Keratinocyte (primary cell): Measurements from ENCODE around the gene SEMA7A. TPM values are rescaled to one million over a fixed set of nuclear protein-coding genes. Genes with fewer than 3 reads are reported as not detected.

ENCODE experiments used
- DNase-seq: peaks from one replicate; pipeline ENCODE4 v3.0.0-alpha.2; 2011; ENCODE audit warnings: low read depth, missing footprints, low spot score
- FAIRE-seq: peaks from 2 replicates; lab custom pipeline; 2011; peaks lifted over from hg19 to GRCh38; lab: Jason Lieb, UNC
- H2AFZ ChIP-seq: 2 replicates; pipeline ENCODE4 v1.6.0; 2012; ENCODE audit warnings: low read length, control low read depth, inconsistent platforms; ENCODE audit not compliant: control insufficient read depth
- H3K27ac ChIP-seq: 2 replicates; pipeline ENCODE4 v1.5.1; 2011; ENCODE audit warnings: low read length; ENCODE audit not compliant: control insufficient read depth, insufficient read depth
- H3K27me3 ChIP-seq: 3 replicates; pipeline ENCODE4 v1.6.0; 2011; ENCODE audit warnings: low read length; ENCODE audit not compliant: control insufficient read depth, insufficient read depth; ENCODE audit errors: extremely low read depth
- H3K36me3 ChIP-seq, 2 experiments: 2 replicates in 1 of 2; 3 replicates in 1 of 2; pipeline ENCODE4 v1.5.1; 2011; ENCODE audit warnings: low read length in 2 of 2, mild to moderate bottlenecking in 1 of 2; ENCODE audit not compliant: control insufficient read depth in 2 of 2, insufficient read depth in 2 of 2; ENCODE audit errors: extremely low read depth in 1 of 2
- H3K4me1 ChIP-seq: 3 replicates; pipeline ENCODE4 v1.5.1; 2011; ENCODE audit warnings: low read length; ENCODE audit not compliant: control insufficient read depth, insufficient read depth; ENCODE audit errors: extremely low read depth
- H3K4me2 ChIP-seq: 3 replicates; pipeline ENCODE4 v1.6.0; 2011; ENCODE audit warnings: low read depth, low read length; ENCODE audit not compliant: control insufficient read depth, insufficient read depth; ENCODE audit errors: extremely low read depth
- H3K4me3 ChIP-seq, 3 experiments: fragments of 200-600 bp in 1 of 3; sonication (generic) in 1 of 3; 2 replicates in 2 of 3; 3 replicates in 1 of 3; pipeline ENCODE4 v1.5.1; 2011 to 2016; ENCODE audit warnings: low read length in 3 of 3, mild to moderate bottlenecking in 3 of 3, control low read depth in 2 of 3, inconsistent platforms in 1 of 3, low read depth in 1 of 3, mixed read lengths in 1 of 3, mixed run types in 1 of 3, moderate library complexity in 1 of 3; ENCODE audit not compliant: control insufficient read depth in 2 of 3, insufficient read depth in 2 of 3; ENCODE audit errors: extremely low read depth in 1 of 3
- H3K79me2 ChIP-seq: 2 replicates; pipeline ENCODE4 v1.6.0; 2012; ENCODE audit warnings: low read length; ENCODE audit not compliant: control insufficient read depth, insufficient read depth
- H3K9ac ChIP-seq: 3 replicates; pipeline ENCODE4 v1.6.0; 2011; ENCODE audit warnings: low read length; ENCODE audit not compliant: control insufficient read depth, insufficient read depth; ENCODE audit errors: extremely low read depth
- H3K9me1 ChIP-seq: 3 replicates; pipeline ENCODE4 v1.6.0; 2011; ENCODE audit warnings: low read length; ENCODE audit not compliant: control insufficient read depth, insufficient read depth; ENCODE audit errors: extremely low read depth
- H3K9me3 ChIP-seq: 2 replicates; pipeline ENCODE4 v1.5.1; 2012; ENCODE audit warnings: low read depth, low read length; ENCODE audit not compliant: control insufficient read depth
- H4K20me1 ChIP-seq: 3 replicates; pipeline ENCODE4 v1.6.0; 2011; ENCODE audit warnings: low read length; ENCODE audit not compliant: control insufficient read depth, insufficient read depth; ENCODE audit errors: extremely low read depth
- CTCF ChIP-seq, 3 experiments: IDR thresholded peaks in 1 of 3; conservative IDR thresholded peaks in 1 of 3; optimal IDR thresholded peaks in 1 of 3; 2 replicates in 2 of 3; 3 replicates in 1 of 3; pipeline versions ENCODE3 to v1.5.1; 2011; ENCODE audit warnings: low read length in 3 of 3, mild to moderate bottlenecking in 3 of 3, moderate library complexity in 2 of 3, control low read depth in 1 of 3, inconsistent platforms in 1 of 3; ENCODE audit not compliant: insufficient read depth in 2 of 3; ENCODE audit errors: extremely low read depth in 1 of 3
- EZH2 ChIP-seq: IDR thresholded peaks from one replicate; pipeline ENCODE4 v1.6.1; 2012; ENCODE audit warnings: inconsistent platforms, mild to moderate bottlenecking, low read length, moderate library complexity
- dilution Hi-C: fragments of 300-500 bp; cut with MboI; formaldehyde crosslinking; loops from one replicate; pipeline ENCODE4 v1.7.0; 2020; ENCODE audit warnings: low sequenced_read_pairs; ENCODE audit not compliant: extremely low pct_ligation_motif_present
- polyA plus RNA-seq, 5 experiments: library from polyadenylated mRNA; depleted of rRNA in 3 of 5; stranded (reverse) in 3 of 5; stranded (forward) in 1 of 5; unstranded in 1 of 5; fragments of >200 nt; gene quantifications; 1 replicate in 1 of 5; 2 replicates in 3 of 5; 3 replicates in 1 of 5; pipeline versions ENCODE4 v1.2.1 to v1.2.3, GENCODE V29; 2011 to 2012; ENCODE audit warnings: missing spikeins in 2 of 5, low read depth in 1 of 5, low replicate concordance in 1 of 5

SEMA7A gene
- polyA plus RNA-seq, 1 donor (not counting 4 experiments of a cell fraction or from before 2014, with no cell fraction given) = 8.0 TPM

- H3K9me3 ChIP-seq = no peaks in the 10 kb centered on the region
- no peak overlapping the region for H3K27ac ChIP-seq
- no peaks in the 10 kb centered on the region for H3K9me1 ChIP-seq
- no peaks in the 10 kb centered on the region for H3K79me2 ChIP-seq
- TF ChIP-seq CTCF (optimal IDR thresholded peaks at IDR 0.05 in 1 of 3, IDR thresholded peaks at IDR 0.05 in 1 of 3, conservative IDR thresholded peaks at IDR 0.05 in 1 of 3; ENCODE audit: extremely low read depth in 1 of 3, insufficient read depth in 2 of 3, low read length in 3 of 3) (no peak), EZH2 (no peak)
- H3K27me3 ChIP-seq = no peaks in the 10 kb centered on the region
- H3K4me2 ChIP-seq = no peak overlapping the region
- no peaks in the 10 kb centered on the region for H3K4me1 ChIP-seq
- H3K4me3 ChIP-seq = no peak overlapping the region
- H3K9ac ChIP-seq = no peak overlapping the region
- H4K20me1 ChIP-seq = no peaks in the 10 kb centered on the region
- dilution Hi-C loops = no loop called here
- no peak overlapping the region for H2AFZ ChIP-seq
- FAIRE-seq = no peak
- DNase-seq = no peak
- H3K36me3 ChIP-seq = no peaks in the 10 kb centered on the region
Observed at GRCh38 chr15:74468341-74469032, 34.7 kb upstream of the SEMA7A start.

GRCh38 chr15:74466570-74466969 lies 32.8 kb upstream of the SEMA7A start:
- Histone ChIP-seq H3K4me2 (no peak overlapping the region), H4K20me1 (no peaks in the 10 kb centered on the region), H3K9me3 (no peaks in the 10 kb centered on the region), H3K27ac (no peak overlapping the region), H3K4me3 (no peak overlapping the region), H3K9ac (no peak overlapping the region), H3K4me1 (peaks cover 8% of the 10 kb centered on the region), H3K9me1 (no peaks in the 10 kb centered on the region), H3K27me3 (no peaks in the 10 kb centered on the region), H2AFZ (no peak overlapping the region), H3K36me3 (no peaks in the 10 kb centered on the region), H3K79me2 (peaks cover 9% of the 10 kb centered on the region)
- dilution Hi-C loops = no loop called here
- FAIRE-seq (no peak), DNase-seq (no peak)
- TF ChIP-seq EZH2 (no peak), CTCF (optimal IDR thresholded peaks at IDR 0.05 in 1 of 3, IDR thresholded peaks at IDR 0.05 in 1 of 3, conservative IDR thresholded peaks at IDR 0.05 in 1 of 3; ENCODE audit: extremely low read depth in 1 of 3, insufficient read depth in 2 of 3, low read length in 3 of 3) (no peak)
